Skeletal muscle tissue (tissue), 4 donors: ENCODE results near the gene LARP1B. TPM values are rescaled to one million over a fixed set of nuclear protein-coding genes. Genes with fewer than 3 reads are reported as not detected.

Experiments used
- H3K27ac ChIP-seq: one replicate; pipeline ENCODE4 v1.7.0; 2013; ENCODE audit warnings: mild to moderate bottlenecking, low read depth, low read length, inconsistent platforms
- H3K27me3 ChIP-seq, 3 donors: one replicate each; pipeline ENCODE4 v1.7.0; 2013; ENCODE audit warnings: low read length in 3 of 3; ENCODE audit not compliant: control insufficient read depth in 3 of 3, insufficient read depth in 3 of 3
- H3K36me3 ChIP-seq, 3 donors: one replicate each; pipeline ENCODE4 v1.7.0; 2013; ENCODE audit warnings: low read length in 3 of 3; ENCODE audit not compliant: control insufficient read depth in 3 of 3, insufficient read depth in 3 of 3
- H3K4me1 ChIP-seq, 3 donors: one replicate each; pipeline ENCODE4 v1.7.0; 2013; ENCODE audit warnings: low read length in 3 of 3, mild to moderate bottlenecking in 3 of 3; ENCODE audit not compliant: control insufficient read depth in 3 of 3, insufficient read depth in 3 of 3
- H3K4me3 ChIP-seq, 3 donors: one replicate each; pipeline ENCODE4 v1.7.0; 2013; ENCODE audit warnings: low read length in 3 of 3
- H3K9ac ChIP-seq, 3 donors: one replicate each; pipeline ENCODE4 v1.7.0; 2013; ENCODE audit warnings: low read length in 3 of 3, mild to moderate bottlenecking in 3 of 3, moderate library complexity in 2 of 3, low read depth in 1 of 3
- H3K9me3 ChIP-seq, 3 donors: one replicate each; pipeline ENCODE4 v1.7.0; 2013; ENCODE audit warnings: low read length in 3 of 3; ENCODE audit not compliant: control insufficient read depth in 3 of 3
- total RNA-seq: library from RNA; depleted of rRNA; stranded (reverse); fragments of >200 nt; gene quantifications from one replicate; pipeline ENCODE4 v1.2.3, GENCODE V29; 2014
- donor health status: Osteomylitis.

The LARP1B gene
- total RNA-seq, 1 donor from 2014 or later, result 32.9 TPM

DNA sequence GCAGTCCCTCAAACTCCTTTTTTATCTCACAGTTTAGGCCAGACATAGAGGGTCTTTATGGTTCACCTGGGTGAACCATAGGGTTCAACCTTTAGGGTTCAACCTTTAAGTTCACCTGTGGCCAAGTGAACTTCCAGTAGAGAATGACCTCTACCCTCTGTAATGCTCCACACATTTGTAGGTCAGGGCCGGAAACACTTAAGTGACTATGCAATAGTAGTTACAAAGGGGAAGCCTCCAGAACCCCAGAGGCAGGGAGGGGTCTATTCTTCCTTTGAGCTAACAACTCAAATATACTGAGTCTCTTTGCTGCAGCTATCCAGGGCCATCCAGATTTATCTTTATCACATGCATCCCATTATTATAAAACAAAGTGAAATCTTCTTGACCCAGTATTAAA lies 100.0 kb downstream of the LARP1B start:
- Histone ChIP-seq H3K4me1 (no peaks in the 10 kb centered on the region), H3K27me3 (no peaks in the 10 kb centered on the region), H3K9me3 (no peaks in the 10 kb centered on the region), H3K27ac (no peak overlapping the region), H3K4me3 (no peak overlapping the region), H3K36me3 (no peaks in the 10 kb centered on the region), H3K9ac (no peak overlapping the region)

DNA sequence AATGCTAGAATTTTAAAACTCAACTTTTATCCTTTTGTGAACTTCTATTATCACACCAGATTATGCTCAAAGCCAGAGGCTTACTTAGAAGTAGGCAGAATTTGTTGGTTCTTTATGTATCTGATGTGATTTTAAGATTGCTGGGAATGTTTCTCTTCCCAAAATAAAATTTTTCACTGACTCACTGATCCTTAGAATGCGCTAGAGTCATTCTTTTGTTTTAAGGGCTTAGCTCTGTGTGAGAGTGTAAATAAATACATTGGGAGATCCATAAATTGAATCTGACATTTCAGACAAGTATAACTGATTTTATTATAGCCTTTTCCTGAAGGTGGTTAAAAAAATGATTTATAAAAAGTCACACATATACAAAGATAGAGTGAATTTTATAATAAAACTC lies 101.3 kb downstream of the LARP1B start:
- H3K9me3 ChIP-seq, result no peaks in the 10 kb centered on the region
- H3K27me3 ChIP-seq, result no peaks in the 10 kb centered on the region
- H3K36me3 ChIP-seq, result no peaks in the 10 kb centered on the region
- no peak overlapping the region for H3K27ac ChIP-seq
- H3K4me1 ChIP-seq, result no peaks in the 10 kb centered on the region
- no peak overlapping the region for H3K4me3 ChIP-seq
- no peak overlapping the region for H3K9ac ChIP-seq

DNA sequence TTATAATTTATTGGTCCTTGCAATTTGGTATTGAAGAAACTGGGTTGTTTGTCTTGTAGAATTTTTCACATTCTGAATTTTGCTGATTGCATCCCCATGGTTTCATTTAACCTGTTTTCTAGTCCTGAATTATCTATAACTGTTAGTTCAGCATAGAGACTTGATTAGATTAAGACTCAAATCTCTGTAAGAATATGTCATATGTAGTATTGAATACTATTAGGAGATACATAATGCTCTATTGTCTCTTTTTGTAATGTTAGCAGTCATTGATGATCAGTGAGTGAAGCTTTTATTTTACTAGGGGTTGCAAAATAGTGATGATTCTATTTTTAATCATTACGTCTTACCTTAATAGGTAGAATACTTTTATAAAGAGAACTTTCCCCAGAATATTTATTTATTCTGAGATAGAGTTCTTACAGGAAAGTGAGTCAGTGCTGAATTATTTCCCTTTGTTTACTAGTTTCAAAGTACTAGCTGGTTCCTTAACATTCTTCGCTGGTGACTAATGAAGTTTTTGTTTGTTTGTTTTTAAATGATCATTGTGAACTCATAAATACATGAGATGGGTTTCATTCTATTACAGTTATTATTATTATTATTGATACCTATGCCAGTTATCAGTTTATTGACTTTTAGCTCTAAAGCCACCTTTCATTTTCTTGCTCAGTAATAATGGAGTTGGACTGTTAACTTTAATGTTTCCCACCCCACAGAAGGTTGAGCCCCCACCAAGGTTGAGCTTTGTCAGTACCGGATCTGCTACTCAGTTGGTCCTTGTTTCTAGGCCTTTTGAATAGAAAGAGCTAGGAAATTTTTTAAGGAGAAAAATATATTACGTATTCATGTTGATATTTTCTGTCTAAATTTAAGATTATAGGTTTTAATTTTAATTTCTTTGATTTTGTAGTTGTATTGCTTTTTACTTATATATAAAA lies 102.3 kb downstream of the LARP1B start:
- H3K4me3 ChIP-seq, result no peak overlapping the region
- no peaks in the 10 kb centered on the region for H3K36me3 ChIP-seq
- no peak overlapping the region for H3K9ac ChIP-seq
- H3K27me3 ChIP-seq, result no peaks in the 10 kb centered on the region
- no peaks in the 10 kb centered on the region for H3K4me1 ChIP-seq
- H3K27ac ChIP-seq, result no peak overlapping the region
- no peaks in the 10 kb centered on the region for H3K9me3 ChIP-seq

DNA sequence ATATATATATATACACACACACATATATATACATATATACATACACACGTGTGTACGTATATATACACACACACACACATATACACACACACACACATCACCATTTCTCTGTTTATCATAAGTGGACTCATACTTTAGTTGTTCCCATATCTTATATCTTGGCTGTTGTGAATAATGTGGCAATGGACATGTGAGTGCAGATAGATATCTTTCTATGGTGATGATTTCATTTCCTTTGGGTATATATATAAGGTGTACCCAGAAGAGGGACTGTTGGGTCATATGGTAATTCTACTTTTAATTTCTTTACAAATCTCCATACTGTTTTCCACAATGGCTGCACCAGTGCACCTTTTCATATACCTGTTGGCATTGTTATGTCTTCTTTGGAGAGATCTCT lies 105.9 kb downstream of the LARP1B start:
- no peaks in the 10 kb centered on the region for H3K36me3 ChIP-seq
- H3K27me3 ChIP-seq, result no peaks in the 10 kb centered on the region
- no peak overlapping the region for H3K27ac ChIP-seq
- no peak overlapping the region for H3K4me3 ChIP-seq
- H3K9ac ChIP-seq, result no peak overlapping the region
- H3K9me3 ChIP-seq, result no peaks in the 10 kb centered on the region
- H3K4me1 ChIP-seq, result no peaks in the 10 kb centered on the region

DNA sequence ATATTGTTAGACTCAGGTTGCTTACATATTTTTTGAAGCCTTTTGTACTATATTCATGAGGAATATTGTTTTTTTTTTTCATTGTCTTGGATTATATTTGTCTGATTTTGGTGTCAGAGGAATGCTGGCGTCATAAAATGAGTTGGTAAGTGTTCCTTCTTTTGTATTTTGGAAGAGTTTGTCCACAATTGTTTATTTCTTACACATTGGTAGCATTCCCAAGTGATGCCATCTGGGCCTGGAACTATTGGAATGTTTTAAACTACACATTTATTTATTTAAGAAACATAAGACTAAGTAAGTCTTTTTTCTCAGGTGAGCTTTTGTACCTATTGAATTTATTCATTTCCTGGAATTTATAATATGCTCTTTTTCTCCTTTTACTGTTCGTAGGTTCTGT lies 107.6 kb downstream of the LARP1B start:
- H3K9me3 ChIP-seq, result no peaks in the 10 kb centered on the region
- H3K4me1 ChIP-seq, result no peaks in the 10 kb centered on the region
- H3K27me3 ChIP-seq, result no peaks in the 10 kb centered on the region

DNA sequence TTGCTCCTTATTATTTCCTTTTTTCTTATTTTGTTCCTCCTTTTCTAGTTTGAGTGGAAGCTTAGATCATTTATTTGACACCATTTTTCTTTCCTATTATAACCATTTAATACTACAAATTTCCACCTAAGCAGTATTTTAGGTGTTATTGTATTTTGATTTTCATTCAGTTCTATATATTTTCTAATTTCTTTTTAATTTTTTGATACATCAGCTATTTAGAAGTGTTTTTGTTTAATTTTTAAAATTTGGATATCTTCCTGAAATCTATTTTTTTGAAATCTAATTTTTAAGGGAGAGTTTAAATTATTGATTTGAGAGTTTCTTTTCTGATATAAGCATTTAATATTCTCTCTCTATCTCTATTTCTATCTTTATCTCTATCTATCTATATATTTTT lies 108.1 kb downstream of the LARP1B start:
- Histone ChIP-seq H3K9ac (no peak overlapping the region), H3K27me3 (no peaks in the 10 kb centered on the region), H3K4me1 (no peaks in the 10 kb centered on the region), H3K9me3 (no peaks in the 10 kb centered on the region), H3K27ac (no peak overlapping the region), H3K36me3 (no peaks in the 10 kb centered on the region), H3K4me3 (no peak overlapping the region)

More for the DNA sequence above, 107.6 kb downstream of the LARP1B start:
- Histone ChIP-seq H3K4me3 (no peak overlapping the region), H3K27ac (no peak overlapping the region), H3K36me3 (no peaks in the 10 kb centered on the region), H3K9ac (no peak overlapping the region)

DNA sequence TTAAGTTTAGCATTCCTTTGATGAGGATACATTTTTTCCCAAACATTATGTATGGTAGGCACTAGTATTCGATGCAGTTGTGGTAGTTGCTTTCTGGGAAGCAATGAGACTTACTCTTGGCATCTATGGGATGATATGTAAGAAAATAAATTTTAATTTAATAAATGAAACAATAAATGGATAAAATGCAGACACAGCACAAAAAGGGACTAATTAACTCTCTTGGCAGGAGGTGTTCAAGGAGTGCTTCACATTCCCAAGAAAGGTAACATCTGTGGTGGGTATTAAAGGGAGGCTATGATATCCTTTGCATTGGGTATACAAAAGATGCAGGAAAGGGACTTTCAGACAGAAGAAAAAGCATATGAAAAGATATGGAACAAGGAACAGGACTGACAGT lies 115.5 kb downstream of the LARP1B start:
- Histone ChIP-seq H3K4me3 (no peak overlapping the region), H3K27me3 (no peaks in the 10 kb centered on the region), H3K27ac (no peak overlapping the region), H3K36me3 (peaks cover 0 to 2% (median 0%) of the 10 kb centered on the region in 3 donors), H3K9ac (no peak overlapping the region), H3K9me3 (no peaks in the 10 kb centered on the region), H3K4me1 (no peaks in the 10 kb centered on the region)

DNA sequence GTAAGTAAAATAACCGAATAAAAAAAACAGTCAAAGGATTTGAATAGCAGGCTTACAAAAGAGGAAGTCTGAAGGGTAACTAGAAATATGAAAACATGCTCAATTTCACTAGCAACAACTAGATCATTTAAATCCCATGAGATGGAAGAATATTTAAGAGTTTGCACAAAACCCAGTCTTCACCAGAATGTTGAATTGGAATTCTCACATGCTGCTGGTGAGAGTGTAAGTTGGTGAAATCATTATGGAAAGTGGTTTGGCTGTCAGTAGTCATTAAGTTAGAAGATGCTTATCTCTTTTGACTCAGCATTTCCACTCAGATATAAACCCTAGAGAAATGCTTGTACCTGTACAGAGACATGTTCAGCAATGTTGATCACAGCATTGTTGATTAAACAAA lies 116.4 kb downstream of the LARP1B start:
- Histone ChIP-seq H3K27me3 (no peaks in the 10 kb centered on the region), H3K36me3 (peaks cover 0 to 2% (median 0%) of the 10 kb centered on the region in 3 donors), H3K9me3 (no peaks in the 10 kb centered on the region), H3K27ac (no peak overlapping the region), H3K4me1 (no peaks in the 10 kb centered on the region), H3K4me3 (no peak overlapping the region), H3K9ac (no peak overlapping the region)

DNA sequence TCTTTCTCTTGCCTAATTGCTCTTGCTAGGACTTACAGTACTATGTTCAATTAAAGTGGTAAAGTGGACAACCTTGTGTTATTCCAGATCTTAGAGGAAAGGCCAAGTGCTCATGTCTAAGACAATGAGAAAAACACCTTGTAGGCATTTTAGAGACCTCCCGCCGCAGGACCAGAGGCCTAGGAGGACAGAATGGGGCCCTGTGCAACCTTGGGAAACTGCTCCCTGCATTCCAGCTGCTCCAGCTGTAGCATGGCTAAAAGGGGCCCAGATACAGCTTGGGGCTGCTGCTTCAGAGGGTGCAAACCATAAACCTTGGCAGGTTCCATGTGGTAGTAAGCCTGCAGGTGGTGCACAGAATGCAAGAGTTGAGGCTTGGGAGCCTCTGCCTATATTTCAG lies 125.5 kb downstream of the LARP1B start:
- H3K4me3 ChIP-seq, result no peak overlapping the region
- peaks cover 0 to 6% (median 2%) of the 10 kb centered on the region in 3 donors for H3K4me1 ChIP-seq
- no peak overlapping the region for H3K9ac ChIP-seq
- H3K9me3 ChIP-seq, result no peaks in the 10 kb centered on the region
- H3K36me3 ChIP-seq, result peaks cover 0 to 3% (median 0%) of the 10 kb centered on the region in 3 donors
- H3K27ac ChIP-seq, result no peak overlapping the region
- no peaks in the 10 kb centered on the region for H3K27me3 ChIP-seq

DNA sequence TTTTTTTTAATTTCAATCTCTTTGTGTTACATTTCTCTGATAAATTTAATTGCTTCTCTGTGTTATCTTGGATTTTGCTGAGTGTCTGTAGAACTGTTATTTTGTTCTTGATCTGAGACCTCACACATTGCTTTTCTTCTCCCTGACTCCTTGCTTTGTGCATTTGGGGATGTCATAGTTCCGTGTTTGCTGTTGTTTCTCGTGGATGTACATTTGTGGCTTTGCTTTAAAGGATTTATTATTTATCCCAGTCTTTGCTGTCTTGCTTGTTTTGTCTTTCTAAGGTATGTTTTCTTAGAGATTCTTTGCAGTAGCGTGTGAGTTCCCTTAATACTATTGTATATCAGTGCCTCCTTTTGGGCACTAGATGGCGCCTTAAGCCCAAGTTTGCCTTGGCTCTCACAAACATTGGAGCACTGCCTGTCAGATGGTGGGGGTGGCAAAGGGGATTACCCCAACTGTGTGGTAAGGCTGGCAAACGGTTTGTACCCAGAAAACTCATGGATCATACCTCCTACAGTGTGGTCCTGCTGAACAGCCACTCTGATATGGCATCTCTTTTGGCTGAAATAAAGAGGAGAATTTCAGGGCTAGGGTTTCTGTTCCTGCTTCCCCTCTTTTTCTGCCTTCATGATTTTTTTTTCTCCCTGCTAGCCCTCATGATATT lies 130.1 kb downstream of the LARP1B start:
- no peaks in the 10 kb centered on the region for H3K9me3 ChIP-seq
- no peak overlapping the region for H3K27ac ChIP-seq
- peaks cover 0 to 3% (median 0%) of the 10 kb centered on the region in 3 donors for H3K36me3 ChIP-seq
- H3K27me3 ChIP-seq, result no peaks in the 10 kb centered on the region
- no peak overlapping the region for H3K4me3 ChIP-seq
- peaks cover 0 to 6% (median 2%) of the 10 kb centered on the region in 3 donors for H3K4me1 ChIP-seq
- no peak overlapping the region for H3K9ac ChIP-seq
